Measurements from ENCODE around the gene FCER1G. TPM values are rescaled to one million over a fixed set of nuclear protein-coding genes. Genes with fewer than 3 reads are reported as not detected.
"Not testable (repeated sequence)": the region's sequence is repeated elsewhere in the genome, so short reads cannot be mapped to it uniquely, and the experiment has no call there.

The FCER1G gene
- total RNA-seq, 1 donor from 2014 or later: 38.3 TPM

DNA sequence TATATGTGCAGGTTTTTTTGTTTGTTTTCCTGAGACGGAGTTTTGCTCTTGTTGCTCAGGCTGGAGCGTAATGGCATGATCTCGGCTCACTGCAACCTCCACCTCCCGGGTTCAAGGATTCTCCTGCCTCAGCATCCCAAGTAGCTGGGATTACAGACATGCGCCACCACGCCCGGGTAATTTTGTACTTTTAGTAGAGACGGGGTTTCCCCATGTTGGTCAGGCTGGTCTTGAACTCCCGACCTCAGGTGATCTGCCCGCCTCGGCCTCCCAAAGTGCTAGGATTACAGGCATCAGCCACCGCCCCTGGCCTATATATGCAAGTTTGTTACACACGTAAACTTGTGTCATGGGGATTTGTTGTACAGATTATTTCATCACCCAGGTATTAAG lies 9.6 kb downstream of the FCER1G start:
- not testable (repeated sequence) for ATAC-seq; DNase-seq (ENCODE audit: missing footprints)
- intact Hi-C loops (cut with DNase I): loop anchor here (2.0 to 5.0 kb wide), 2 partner anchors 14 to 143 kb away; partner anchors contain the start of gene CFAP126

GRCh38 chr1:161225178-161225533 lies 10.1 kb downstream of the FCER1G start:
- ATAC-seq (no peak), DNase-seq (ENCODE audit: missing footprints) (no peak)
- intact Hi-C loops (cut with DNase I): loop anchor here (2.0 to 5.0 kb wide), 2 partner anchors 14 to 142 kb away; partner anchors contain the start of gene CFAP126

GRCh38 chr1:161225534-161226319 lies 10.6 kb downstream of the FCER1G start, which contains the start of gene TOMM40L:
Gene TOMM40L (plus strand): TSS chr1:161226060. CDS start chr1:161226490, 430 bp downstream.
- intact Hi-C loops (cut with DNase I): loop anchor here (2.0 to 5.0 kb wide), 4 partner anchors 15 to 157 kb away; partner anchors contain the start of genes CFAP126 and SDHC
- DNase-seq (ENCODE audit: missing footprints): peak; percentile 93
- peak; percentile 97 for ATAC-seq

DNA sequence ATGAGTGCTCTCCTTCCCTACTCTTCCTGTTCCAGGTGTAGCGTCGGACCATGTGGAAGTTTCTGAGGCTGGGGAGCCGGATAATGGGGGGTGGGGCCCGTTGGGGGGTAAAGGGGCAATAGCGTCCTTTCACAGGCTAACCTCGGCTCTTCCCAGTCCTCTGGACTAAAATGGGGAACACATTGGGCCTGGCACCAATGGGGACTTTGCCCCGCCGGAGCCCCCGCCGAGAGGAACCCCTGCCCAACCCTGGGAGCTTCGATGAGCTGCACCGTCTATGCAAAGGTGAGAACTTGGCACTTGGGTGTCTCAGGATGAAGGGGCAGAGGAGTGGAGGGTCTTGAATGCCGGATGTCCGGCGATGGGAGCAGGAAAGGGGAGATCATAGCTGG lies 11.2 kb downstream of the FCER1G start:
- DNase-seq (ENCODE audit: missing footprints) (no peak), ATAC-seq (no peak)
- intact Hi-C loops (cut with DNase I): loop anchor here (2.0 to 5.0 kb wide), 3 partner anchors 88 to 156 kb away; partner anchors contain the start of genes CFAP126 and SDHC

DNA sequence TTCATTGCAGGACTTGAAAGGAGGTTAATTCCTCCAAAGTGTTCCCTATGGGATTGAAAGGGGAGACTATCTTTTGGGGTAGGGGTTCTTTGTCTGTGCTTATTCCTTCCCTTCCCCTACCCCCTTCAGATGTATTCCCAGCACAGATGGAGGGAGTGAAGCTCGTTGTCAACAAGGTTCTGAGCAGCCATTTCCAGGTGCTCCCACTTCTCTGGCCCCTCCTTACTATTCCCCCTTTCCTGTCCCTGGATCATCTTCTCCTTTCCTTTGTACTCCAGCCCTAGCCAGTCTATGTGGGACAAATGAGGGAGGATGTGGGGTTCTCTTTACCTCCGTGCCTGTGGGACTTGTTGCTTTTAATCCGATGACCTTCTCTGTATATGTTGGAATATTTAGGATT lies 11.7 kb downstream of the FCER1G start:
- no peak for ATAC-seq
- no peak for DNase-seq (ENCODE audit: missing footprints)
- intact Hi-C loops (cut with DNase I): loop anchor here (1.0 to 5.0 kb wide), 4 partner anchors 65 to 156 kb away; partner anchors contain the start of genes CFAP126 and SDHC

GRCh38 chr1:161227196-161227871 lies 12.2 kb downstream of the FCER1G start:
- intact Hi-C loops (cut with DNase I): loop anchor here (1.0 to 5.0 kb wide), 4 partner anchors 64 to 155 kb away; partner anchors contain the start of genes CFAP126 and SDHC
- peak; percentile 59 for ATAC-seq
- peak; percentile 85 for DNase-seq (ENCODE audit: missing footprints)

DNA sequence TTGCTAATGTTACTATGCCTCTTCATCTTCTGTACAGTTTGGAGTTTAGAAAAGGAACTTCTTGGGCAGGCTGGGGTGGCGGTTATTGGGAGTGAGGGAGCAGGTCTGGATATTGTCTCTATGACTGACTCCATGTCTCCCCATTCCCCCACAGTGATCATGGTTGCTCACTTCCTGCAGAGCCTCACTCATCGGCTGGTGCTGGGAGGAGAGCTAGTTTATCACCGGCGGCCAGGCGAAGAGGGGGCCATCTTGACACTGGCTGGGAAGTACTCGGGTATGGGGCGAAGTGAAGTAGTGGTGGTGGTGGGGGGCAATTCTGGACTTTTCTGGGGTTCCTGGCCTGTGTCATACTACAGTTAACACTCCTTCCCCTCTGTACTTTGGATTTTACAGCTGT lies 12.9 kb downstream of the FCER1G start:
- DNase-seq (ENCODE audit: missing footprints) (no peak), ATAC-seq (no peak)
- intact Hi-C loops (cut with DNase I): loop anchor here (5.0 kb wide), 1 partner anchor 139 kb away; the partner anchor contains the start of gene CFAP126

DNA sequence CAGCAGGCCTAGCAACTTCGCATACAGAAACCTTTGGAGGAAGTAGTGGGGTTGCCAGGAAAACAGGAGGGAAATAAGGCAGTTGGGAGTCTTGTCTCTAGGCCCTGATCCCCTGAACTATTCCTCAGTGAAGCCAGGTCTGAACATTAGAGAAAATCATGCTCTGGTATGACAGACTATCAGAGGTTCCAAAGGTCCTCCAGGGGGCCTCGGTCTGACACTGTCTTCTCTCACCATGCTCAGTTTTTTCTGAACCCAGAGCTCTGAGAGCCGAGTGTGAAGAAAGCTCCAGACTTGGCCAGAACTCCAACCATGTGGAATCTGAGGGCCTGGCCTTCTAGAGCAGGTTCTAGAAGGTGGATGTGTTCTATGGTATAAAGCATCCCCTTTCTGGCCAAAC lies 14.8 kb downstream of the FCER1G start:
- no peak for ATAC-seq
- intact Hi-C loops (cut with DNase I): loop anchor here (5.0 kb wide), 1 partner anchor 137 kb away; the partner anchor contains the start of gene CFAP126
- no peak for DNase-seq (ENCODE audit: missing footprints)

GRCh38 chr1:161230762-161231161 lies 15.7 kb downstream of the FCER1G start:
- DNase-seq (ENCODE audit: missing footprints) (no peak), ATAC-seq (no peak)
- intact Hi-C loops (cut with DNase I): no loop called here

GRCh38 chr1:161233102-161233501 lies 18.0 kb downstream of the FCER1G start:
- no peak for ATAC-seq
- intact Hi-C loops (cut with DNase I): no loop called here
- no peak for DNase-seq (ENCODE audit: missing footprints)

DNA sequence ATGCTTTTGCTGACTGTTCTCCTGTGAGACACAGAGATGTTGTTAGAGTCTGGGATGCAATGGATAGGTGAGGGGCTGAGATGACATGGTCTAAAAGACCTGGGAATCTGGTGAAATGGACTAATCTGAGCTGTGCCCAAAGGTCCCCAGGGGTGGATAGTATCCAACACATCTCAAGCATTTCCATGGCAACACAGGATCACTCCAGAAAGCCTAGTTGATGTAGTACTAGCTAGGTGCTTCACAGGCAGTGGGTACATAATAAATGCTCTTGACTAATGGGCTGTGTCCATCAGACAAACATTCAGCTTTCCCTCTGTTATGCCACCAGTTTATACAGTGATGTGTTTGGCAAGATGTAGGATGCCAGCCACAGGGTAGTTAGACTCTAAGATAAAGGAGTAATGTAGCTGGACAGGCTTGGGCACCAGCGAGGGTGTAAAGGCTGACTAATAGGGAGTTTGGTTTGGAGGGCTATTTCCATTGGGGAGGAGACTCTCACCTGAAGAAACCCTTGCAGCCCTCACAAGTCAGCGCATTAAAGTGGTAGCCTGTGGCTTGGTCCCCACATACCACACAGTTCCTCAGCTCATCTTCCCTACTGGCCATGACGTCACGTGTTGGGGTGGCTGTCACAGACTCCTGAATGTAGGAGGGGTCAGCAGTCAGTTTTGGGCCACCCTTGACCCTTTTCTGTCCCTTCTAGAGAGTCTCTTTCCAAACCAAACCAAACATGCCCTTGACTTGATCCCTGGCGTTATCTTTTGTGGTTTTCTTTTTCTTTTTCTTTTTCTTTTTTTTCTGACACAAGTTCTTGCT lies 21.1 kb downstream of the FCER1G start:
- no peak for ATAC-seq
- intact Hi-C loops (cut with DNase I): no loop called here

DNA sequence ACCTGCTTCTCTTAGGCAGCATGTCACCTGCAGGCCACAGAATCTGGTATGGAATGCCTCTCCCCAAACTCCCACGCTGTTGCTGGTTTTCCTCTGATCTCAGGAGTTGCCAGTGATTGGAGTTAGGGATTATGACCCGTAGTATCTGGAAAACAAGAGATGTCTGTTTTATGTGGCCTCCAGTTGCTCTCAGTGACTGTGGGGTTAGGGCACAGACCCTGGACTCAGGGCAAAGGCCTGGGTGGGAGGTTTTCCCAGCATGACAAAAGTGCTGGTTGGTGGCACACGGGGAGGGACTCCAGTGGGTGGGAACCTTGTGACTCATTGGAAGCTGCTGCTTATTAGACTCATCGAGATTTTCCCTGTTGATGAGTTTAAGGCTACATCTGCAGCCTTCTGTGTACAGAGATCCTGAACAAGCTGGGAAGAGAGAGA lies 23.0 kb downstream of the FCER1G start, which contains the start of gene NR1I3:
Gene NR1I3, minus strand, starts transcription at position 165 of the 435 bp plus-strand sequence. CDS start 1,638 bp downstream, outside the sequence.
- DNase-seq (ENCODE audit: missing footprints) (no peak), ATAC-seq (no peak)
- intact Hi-C loops (cut with DNase I): no loop called here

More for the DNA sequence above, 21.1 kb downstream of the FCER1G start:
- no peak for DNase-seq (ENCODE audit: missing footprints)

DNA sequence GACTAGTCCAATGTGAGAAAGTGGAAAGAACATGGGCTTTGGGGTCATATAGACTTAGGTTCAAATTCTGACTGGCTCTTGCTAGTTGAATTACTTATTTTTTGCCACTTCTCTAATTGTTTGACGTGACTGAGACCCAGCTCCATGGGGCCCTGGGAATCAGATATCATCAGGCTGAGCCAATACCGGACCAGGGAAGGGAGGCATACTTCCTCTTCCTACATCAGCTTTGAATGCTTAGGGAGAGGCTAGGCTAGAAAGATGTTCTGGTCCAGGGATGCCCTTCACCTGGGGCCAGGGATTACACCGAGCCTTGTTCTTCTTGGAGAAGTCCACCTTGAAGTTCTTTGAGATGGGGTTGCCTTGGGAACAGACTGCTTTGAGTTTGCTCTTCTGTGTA lies 26.6 kb downstream of the FCER1G start:
- ATAC-seq (no peak), DNase-seq (ENCODE audit: missing footprints) (no peak)
- intact Hi-C loops (cut with DNase I): no loop called here

DNA sequence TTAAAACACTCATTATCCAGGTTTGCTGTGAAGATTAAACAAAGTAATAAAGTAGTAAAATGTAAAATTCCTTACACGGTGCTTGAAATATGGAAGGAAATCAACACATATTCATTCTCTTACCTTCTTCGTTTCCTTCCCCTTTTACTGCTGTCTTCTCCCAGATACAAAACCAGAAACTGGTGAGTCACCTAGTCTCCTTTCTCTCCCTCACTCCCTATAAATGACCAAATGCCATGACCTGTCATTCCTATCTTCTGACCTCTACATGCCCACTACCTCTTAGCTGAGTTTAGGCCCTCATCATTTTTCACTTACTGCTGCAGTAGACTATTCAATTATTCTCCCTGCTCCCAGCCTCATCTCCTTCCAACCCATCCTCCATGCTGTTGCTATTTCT lies 27.2 kb downstream of the FCER1G start:
- intact Hi-C loops (cut with DNase I): no loop called here
- DNase-seq (ENCODE audit: missing footprints) (no peak), ATAC-seq (no peak)

DNA sequence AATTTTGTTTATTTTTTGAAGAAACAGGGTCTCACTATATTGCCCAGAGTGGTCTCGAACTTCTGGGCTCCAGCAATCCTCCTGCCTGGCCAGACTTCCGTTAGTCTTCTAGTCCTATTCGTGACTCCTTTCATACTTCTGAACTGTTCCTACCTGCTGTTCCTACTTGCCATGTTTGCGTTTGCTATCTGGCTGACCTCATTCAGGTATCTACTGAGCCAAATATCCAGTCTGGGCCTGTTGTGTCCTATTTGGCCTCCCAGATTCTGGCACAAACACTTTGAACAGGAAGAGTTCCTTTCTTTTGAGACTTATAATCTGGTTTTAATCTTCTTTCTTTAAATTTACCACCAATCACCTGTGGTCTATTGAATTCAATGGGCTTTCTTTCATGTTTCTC lies 29.8 kb downstream of the FCER1G start:
- intact Hi-C loops (cut with DNase I): no loop called here
- DNase-seq (ENCODE audit: missing footprints) (peak; percentile 33), ATAC-seq (no peak)

- ATAC-seq; intact Hi-C loops (cut with DNase I); DNase-seq (ENCODE audit: missing footprints): not testable (repeated sequence)
These were observed 35.0 kb downstream of the FCER1G start for GRCh38 chr1:161250100-161250499.

GRCh38 chr1:161250829-161251228 lies 35.7 kb downstream of the FCER1G start:
- no peak for DNase-seq (ENCODE audit: missing footprints)
- intact Hi-C loops (cut with DNase I): no loop called here
- ATAC-seq: no peak

GRCh38 chr1:161251579-161251978 lies 36.5 kb downstream of the FCER1G start:
- intact Hi-C loops (cut with DNase I): no loop called here
- DNase-seq (ENCODE audit: missing footprints): no peak
- ATAC-seq: no peak
